Thoracic aorta (tissue), 2 donors: ENCODE data around the gene MCF2L. TPM values are rescaled to one million over a fixed set of nuclear protein-coding genes. Genes with fewer than 3 reads are reported as not detected.

Source experiments
- ATAC-seq: fragments of 150-250 bp; one replicate; pipeline ENCODE4 v1.8.0; 2017; ENCODE audit warnings: low read depth; ENCODE audit not compliant: insufficient number of reproducible peaks, low FRiP score
- DNase-seq: peaks from one replicate; pipeline ENCODE4 v3.0.0-alpha.2; 2020; ENCODE audit warnings: low spot score
- H3K27ac ChIP-seq, 2 donors: fragments of 200-600 bp; sonication (generic); 1 replicate in 1 of 2; 2 replicates in 1 of 2; pipeline ENCODE4 v1.5.1; 2016; ENCODE audit warnings: mild to moderate bottlenecking in 2 of 2, moderate library complexity in 2 of 2
- H3K27me3 ChIP-seq: fragments of 200-600 bp; sonication (generic); replicated peaks from 2 replicates; pipeline ENCODE4 v1.6.0; 2016; ENCODE audit warnings: mild to moderate bottlenecking; ENCODE audit not compliant: insufficient read depth
- H3K36me3 ChIP-seq: fragments of 200-600 bp; sonication (generic); one replicate; pipeline ENCODE4 v1.5.1; 2016
- H3K4me1 ChIP-seq, 2 donors: fragments of 200-600 bp; sonication (generic); 1 replicate in 1 of 2; 2 replicates in 1 of 2; pipeline versions ENCODE4 v1.5.1 to v1.6.0; 2016; ENCODE audit warnings: low read depth in 2 of 2, mild to moderate bottlenecking in 1 of 2; ENCODE audit not compliant: control insufficient read depth in 1 of 2
- H3K4me3 ChIP-seq: fragments of 200-600 bp; sonication (generic); 2 replicates; pipeline ENCODE4 v1.5.1; 2016; ENCODE audit warnings: mild to moderate bottlenecking
- H3K9me3 ChIP-seq: fragments of 200-600 bp; sonication (generic); 2 replicates; pipeline ENCODE4 v1.5.1; 2016
- CTCF ChIP-seq: fragments of 200-600 bp; sonication (generic); IDR thresholded peaks from one replicate; pipeline ENCODE4 v1.5.1; 2019; ENCODE audit warnings: antibody characterized with exemption
- total RNA-seq, 2 donors: library from RNA; depleted of rRNA; stranded (reverse); fragments of >200 nt; gene quantifications; one replicate each; pipeline versions ENCODE4 v1.1.0 to v1.2.3, GENCODE V29; 2016

MCF2L gene
- total RNA-seq, 2 donors from 2014 or later = 34.9 to 49.2 TPM

DNA sequence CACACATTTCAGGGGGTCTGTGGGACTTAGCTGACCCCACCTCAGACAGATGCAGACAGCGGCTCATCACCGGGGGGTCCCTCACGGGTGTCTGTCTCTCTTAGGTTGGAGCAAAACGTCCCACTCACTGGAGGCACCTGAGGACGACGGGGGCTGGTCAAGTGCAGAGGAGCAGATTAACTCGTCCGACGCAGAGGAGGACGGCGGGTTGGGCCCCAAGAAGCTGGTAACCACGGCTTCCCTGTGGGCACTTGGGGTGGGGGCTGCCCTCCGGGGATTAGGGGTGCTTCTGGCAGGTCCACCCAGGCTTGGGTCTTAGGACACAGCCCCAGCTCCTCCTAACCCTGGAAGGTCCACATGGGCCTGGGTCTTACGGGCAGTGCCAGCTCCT, 125.4 kb downstream of the MCF2L start:
- Histone ChIP-seq H3K27me3 (no peaks in the 10 kb centered on the region), H3K9me3 (no peaks in the 10 kb centered on the region), H3K27ac (no peak overlapping the region), H3K36me3 (peaks cover 5% of the 10 kb centered on the region), H3K4me1 (no peaks in the 10 kb centered on the region), H3K4me3 (no peak overlapping the region)
- TF ChIP-seq CTCF = no peak
- ATAC-seq = no peak
- DNase-seq = no peak

DNA sequence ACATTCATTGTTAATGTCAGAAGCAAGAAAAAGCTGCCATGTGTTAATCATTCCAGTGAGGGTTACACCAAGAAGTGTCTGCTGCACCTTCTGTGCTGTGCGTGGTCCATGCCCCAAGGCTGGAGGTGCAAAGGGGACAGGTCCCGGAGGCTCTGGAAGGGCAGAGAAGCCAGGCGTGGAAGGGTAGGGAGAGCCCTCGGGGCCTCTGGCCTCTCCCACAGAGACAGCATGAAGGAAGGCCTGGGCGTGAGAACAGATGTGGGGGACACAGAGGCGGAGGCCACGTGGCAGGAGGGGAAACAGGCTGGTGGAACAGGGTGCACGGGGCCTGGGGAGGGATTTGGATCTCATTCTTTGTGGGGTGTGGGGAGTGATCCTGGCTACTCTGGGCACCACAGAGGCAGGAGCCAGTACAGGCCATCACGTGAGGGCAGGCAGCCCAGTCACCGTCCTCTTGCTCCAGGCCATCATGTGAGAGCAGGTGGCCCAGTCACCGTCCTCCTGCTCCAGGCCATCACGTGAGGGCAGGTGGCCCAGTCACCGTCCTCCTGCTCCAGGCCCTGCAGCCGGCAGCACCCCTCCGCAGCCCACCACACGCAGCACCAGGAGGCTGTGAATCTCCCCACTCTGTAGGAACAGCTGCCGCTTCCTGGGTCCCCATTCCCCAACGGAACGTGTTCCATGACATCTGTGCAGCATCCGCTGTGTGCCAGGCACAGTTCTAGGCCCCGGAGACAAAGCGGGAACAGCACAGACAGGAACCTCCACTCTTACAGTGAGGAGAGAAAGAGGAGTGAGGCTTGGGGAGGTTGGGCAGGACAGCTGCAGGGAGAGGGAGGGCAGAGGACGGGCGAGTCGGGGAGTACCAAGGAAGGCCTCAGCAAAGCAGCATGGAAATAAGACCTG, 126.4 kb downstream of the MCF2L start:
- DNase-seq (no peak), ATAC-seq (no peak)
- H3K36me3 ChIP-seq = no peaks in the 10 kb centered on the region

DNA sequence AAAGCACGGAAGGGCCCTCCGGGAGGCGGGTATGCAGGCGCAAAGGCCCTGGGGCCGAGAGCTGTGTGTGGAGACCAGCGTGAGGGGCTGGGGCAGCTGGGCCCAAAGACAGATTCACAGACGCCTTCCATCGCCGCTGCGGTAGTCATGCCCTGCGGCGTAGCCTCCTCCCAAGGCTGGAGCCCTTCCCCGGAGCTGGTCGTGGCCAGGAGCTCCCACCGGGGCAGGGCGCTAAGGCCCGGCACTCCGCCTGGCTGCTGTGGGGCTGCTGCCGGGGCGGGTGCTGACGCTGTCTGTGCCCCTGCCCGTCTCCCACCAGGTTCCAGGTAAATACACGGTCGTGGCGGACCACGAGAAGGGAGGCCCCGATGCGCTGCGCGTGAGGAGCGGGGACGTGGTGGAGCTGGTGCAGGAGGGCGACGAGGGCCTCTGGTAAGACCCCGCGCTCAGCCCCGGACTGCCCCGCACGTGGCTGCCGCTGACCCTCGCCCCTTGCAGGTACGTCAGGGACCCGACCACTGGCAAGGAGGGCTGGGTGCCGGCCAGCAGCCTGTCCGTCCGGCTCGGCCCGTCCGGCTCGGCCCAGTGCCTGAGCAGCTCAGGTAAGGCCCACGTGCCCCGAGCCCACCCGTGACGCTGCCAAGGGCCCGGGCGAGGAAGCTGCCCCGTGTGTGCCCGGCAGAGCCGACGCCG, 127.2 kb downstream of the MCF2L start:
- no peak for ATAC-seq
- no peak for DNase-seq
- Histone ChIP-seq H3K27ac (no peak overlapping the region), H3K36me3 (no peaks in the 10 kb centered on the region), H3K27me3 (no peaks in the 10 kb centered on the region), H3K9me3 (no peaks in the 10 kb centered on the region), H3K4me1 (no peaks in the 10 kb centered on the region), H3K4me3 (no peak overlapping the region)
- no peak for TF ChIP-seq CTCF

More for the DNA sequence above, 126.4 kb downstream of the MCF2L start:
- H3K27ac ChIP-seq = no peak overlapping the region
- no peak overlapping the region for H3K4me3 ChIP-seq
- TF ChIP-seq CTCF = no peak
- no peaks in the 10 kb centered on the region for H3K27me3 ChIP-seq
- H3K4me1 ChIP-seq = no peaks in the 10 kb centered on the region
- no peaks in the 10 kb centered on the region for H3K9me3 ChIP-seq

DNA sequence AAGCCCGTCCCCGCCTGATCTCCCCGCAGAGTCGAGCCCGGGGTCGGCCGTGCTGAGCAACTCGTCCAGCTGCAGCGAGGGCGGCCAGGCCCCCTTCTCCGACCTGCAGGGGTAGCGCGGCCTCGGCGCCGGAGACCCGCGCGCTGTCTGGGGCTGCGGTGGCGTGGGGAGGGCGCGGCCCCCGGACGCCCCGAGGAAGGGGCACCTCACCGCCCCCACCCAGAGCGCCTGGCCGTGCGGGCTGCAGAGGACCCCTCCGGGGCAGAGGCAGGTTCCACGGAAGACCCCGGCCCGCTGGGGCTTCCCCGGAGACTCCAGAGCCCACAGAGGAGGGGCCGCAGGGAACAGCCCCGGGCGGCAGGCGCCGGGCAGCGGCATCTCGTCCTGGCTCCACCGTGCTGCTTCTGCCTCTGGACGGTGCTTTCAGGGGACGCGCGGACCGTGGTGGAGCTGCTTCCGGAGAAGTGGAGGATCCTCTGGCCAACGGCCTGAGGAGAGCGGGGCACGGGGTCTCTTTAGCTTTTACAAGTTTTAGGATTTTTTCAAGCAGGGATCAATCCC, 127.8 kb downstream of the MCF2L start:
- H3K4me3 ChIP-seq = no peak overlapping the region
- H3K27ac ChIP-seq = no peak overlapping the region
- TF ChIP-seq CTCF = no peak
- H3K36me3 ChIP-seq = no peaks in the 10 kb centered on the region
- no peak for ATAC-seq
- H3K27me3 ChIP-seq = no peaks in the 10 kb centered on the region
- no peak for DNase-seq
- H3K4me1 ChIP-seq = no peaks in the 10 kb centered on the region
- no peaks in the 10 kb centered on the region for H3K9me3 ChIP-seq

DNA sequence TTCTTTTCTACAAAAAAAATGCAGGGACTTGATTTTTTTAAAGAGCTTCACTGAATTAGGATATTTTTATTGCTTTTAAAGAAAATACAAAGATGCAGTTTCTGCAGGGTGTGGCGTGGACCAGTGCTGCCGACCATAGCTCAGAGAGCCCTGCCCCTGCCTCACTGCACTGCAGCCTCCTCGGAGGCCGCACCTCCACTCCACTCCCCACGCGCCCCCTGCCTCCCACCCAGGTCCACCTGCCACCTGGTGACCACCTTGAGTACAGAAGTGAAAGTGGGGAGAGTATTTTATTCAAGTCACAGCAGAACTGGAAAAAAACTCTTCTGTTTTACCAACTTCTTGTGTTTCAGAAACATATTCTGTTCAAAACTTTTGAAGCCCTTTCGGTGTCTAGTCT, 128.6 kb downstream of the MCF2L start:
- no peak overlapping the region for H3K27ac ChIP-seq
- no peaks in the 10 kb centered on the region for H3K4me1 ChIP-seq
- no peaks in the 10 kb centered on the region for H3K9me3 ChIP-seq
- H3K27me3 ChIP-seq = no peaks in the 10 kb centered on the region
- no peak for TF ChIP-seq CTCF
- no peaks in the 10 kb centered on the region for H3K36me3 ChIP-seq
- DNase-seq = no peak
- H3K4me3 ChIP-seq = no peak overlapping the region
- no peak for ATAC-seq
